Erythroblast (primary cell): ENCODE results near the gene ARAP2.

ENCODE experiments used
- GATA1 ChIP-seq: IDR thresholded peaks from 2 replicates; pipeline ENCODE4 v1.6.1; 2011; ENCODE audit warnings: low read depth, mild to moderate bottlenecking, control low read depth, low read length, moderate library complexity
- POLR2A ChIP-seq: IDR thresholded peaks from 2 replicates; pipeline ENCODE4 v1.6.1; 2011; ENCODE audit warnings: mild to moderate bottlenecking, low read length

DNA sequence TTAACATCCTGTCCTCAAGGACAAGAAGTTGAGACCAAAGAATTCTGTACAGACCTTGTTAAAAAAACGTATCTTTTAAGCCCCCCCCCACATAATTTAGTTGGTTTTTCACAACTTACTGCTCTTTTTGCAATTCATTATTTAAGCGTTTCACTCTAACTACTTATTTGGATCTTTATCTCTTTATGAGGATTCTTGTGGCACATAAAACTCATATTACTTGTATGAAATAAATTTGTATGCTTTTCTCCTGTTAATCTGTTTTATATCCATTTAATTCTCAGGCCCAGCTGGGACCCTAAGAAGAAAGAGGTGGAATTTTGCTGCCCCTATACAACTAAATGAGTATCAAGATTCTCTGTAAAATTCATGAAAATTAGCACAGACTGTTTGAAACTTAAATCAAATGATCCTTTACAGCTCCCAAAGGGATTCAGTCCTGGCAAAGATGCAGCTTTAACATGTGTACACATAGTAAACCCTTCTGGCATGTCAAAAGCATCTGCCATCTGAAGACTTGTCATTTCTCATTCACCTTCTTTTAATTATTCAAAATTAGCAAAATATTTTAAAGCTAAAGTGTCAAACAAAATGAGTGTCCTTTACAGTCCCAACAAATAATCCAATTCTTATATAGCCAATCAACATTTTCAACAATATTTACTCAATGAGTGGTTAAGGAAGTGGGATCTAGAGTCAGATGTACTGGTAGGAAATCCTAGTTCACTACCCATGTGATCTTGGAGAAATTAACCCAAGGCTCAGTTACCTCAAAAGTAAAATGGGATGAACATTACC, 17.7 kb downstream of the ARAP2 start:
- no peak for TF ChIP-seq POLR2A
- no peak for TF ChIP-seq GATA1
